ENCODE measurements around the gene FAF1. TPM values are rescaled to one million over a fixed set of nuclear protein-coding genes. Genes with fewer than 3 reads are reported as not detected.

FAF1 gene
- total and polyA plus RNA-seq, 4 donors, result 8.6 to 45.0 (median 18.2) TPM

DNA sequence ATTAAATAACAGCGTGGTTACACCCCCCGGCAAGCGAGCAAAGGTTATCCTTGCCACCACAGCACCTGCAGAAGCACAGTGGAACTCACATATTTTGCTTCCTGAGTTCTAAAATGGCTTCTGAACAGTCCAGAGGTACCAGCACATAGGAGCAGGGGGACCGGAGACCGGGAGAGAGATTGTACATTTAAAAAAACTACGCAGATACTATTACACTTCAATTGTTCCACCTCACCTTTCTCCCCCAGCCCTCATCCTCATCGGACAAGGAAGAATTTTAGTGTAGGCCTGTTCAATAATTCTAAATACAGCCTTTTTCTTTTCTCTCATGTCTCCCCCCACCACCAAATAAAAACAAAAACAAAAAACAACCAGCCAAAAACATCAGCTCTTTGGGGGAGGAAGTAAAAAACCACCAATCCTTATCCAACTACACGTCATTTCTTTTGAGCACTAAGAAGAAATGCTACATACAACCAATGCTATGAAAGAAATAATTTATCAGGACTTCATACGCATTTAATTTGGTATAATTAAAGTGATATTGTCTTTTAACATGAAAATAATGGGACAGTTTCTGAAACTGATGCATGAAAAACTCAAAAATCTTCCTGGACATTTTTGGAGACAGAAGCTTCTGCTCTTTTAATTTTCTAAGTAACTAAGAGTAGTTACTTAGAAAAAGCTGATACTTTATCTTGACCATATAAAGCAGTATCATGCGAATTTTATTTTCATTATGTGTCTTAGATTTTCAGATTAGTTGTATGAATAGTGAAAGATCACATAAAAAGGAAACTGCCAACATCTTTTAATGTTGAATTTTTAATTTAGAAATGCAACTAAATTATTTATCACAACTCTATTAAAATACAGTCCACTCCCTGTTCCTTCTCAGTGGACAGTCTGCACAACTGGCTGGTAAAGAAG, 19.1 kb upstream of the FAF1 start:
- Histone ChIP-seq H3K36me3 (ENCODE audit: control insufficient read depth in 4 of 4, insufficient read depth in 3 of 4, low read depth in 1 of 4, low read length in 3 of 4) (no peaks in the 10 kb centered on the region), H3K9me3 (ENCODE audit: control insufficient read depth in 4 of 4, low read length in 3 of 4) (no peaks in the 10 kb centered on the region), H3K9ac (ENCODE audit: low read depth in 1 of 2, low read length in 2 of 2) (peak overlapping the region; percentile 64 to 93), H3K27me3 (ENCODE audit: control insufficient read depth in 4 of 4, insufficient read depth in 4 of 4, low read length in 3 of 4) (no peaks in the 10 kb centered on the region), H3K27ac (ENCODE audit: low read depth in 1 of 2, low read length in 2 of 2) (peak overlapping the region; percentile 72 to 81), H3K4me3 (ENCODE audit: low read depth in 1 of 3, low read length in 3 of 3) (peak overlapping the region in 2 of 3 donors; percentile 82 to 89), H3K4me1 (ENCODE audit: control insufficient read depth in 4 of 4, insufficient read depth in 4 of 4, low read length in 3 of 4) (peaks cover 0 to 23% (median 16%) of the 10 kb centered on the region in 4 donors)
- 16% methylated on average over 10 of the region's 10 CpGs for WGBS
- peak; percentile 40 for TF ChIP-seq TAF1 (conservative IDR thresholded peaks at IDR 0.05)
- TF ChIP-seq YY1 (IDR thresholded peaks at IDR 0.05), result peak; percentile 95
- no peak for TF ChIP-seq GABPA (IDR thresholded peaks at IDR 0.05 in 1 of 2, conservative IDR thresholded peaks at IDR 0.05 in 1 of 2)
- no peak for TF ChIP-seq NR2F2 (IDR thresholded peaks at IDR 0.05)
- TF ChIP-seq, protein P1, sequence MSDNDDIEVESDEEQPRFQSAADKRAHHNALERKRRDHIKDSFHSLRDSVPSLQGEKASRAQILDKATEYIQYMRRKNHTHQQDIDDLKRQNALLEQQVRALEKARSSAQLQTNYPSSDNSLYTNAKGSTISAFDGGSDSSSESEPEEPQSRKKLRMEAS (IDR thresholded peaks at IDR 0.05), result peak; percentile 4
- TF ChIP-seq, protein P2, sequence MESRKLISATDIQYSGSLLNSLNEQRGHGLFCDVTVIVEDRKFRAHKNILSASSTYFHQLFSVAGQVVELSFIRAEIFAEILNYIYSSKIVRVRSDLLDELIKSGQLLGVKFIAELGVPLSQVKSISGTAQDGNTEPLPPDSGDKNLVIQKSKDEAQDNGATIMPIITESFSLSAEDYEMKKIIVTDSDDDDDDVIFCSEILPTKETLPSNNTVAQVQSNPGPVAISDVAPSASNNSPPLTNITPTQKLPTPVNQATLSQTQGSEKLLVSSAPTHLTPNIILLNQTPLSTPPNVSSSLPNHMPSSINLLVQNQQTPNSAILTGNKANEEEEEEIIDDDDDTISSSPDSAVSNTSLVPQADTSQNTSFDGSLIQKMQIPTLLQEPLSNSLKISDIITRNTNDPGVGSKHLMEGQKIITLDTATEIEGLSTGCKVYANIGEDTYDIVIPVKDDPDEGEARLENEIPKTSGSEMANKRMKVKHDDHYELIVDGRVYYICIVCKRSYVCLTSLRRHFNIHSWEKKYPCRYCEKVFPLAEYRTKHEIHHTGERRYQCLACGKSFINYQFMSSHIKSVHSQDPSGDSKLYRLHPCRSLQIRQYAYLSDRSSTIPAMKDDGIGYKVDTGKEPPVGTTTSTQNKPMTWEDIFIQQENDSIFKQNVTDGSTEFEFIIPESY (IDR thresholded peaks at IDR 0.05), result peak; percentile 11
- TF ChIP-seq SP1 (IDR thresholded peaks at IDR 0.05), result peak; percentile 43
- TF ChIP-seq HNF4G (IDR thresholded peaks at IDR 0.05), result peak; percentile 14
- peak; percentile 44 to 56 for TF ChIP-seq HNF4A (conservative IDR thresholded peaks at IDR 0.05)
- TF ChIP-seq, protein P3, sequence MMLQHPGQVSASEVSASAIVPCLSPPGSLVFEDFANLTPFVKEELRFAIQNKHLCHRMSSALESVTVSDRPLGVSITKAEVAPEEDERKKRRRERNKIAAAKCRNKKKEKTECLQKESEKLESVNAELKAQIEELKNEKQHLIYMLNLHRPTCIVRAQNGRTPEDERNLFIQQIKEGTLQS (IDR thresholded peaks at IDR 0.05), result peak; percentile 8
- peak; percentile 45 for DNase-seq (ENCODE audit: low spot score)

DNA sequence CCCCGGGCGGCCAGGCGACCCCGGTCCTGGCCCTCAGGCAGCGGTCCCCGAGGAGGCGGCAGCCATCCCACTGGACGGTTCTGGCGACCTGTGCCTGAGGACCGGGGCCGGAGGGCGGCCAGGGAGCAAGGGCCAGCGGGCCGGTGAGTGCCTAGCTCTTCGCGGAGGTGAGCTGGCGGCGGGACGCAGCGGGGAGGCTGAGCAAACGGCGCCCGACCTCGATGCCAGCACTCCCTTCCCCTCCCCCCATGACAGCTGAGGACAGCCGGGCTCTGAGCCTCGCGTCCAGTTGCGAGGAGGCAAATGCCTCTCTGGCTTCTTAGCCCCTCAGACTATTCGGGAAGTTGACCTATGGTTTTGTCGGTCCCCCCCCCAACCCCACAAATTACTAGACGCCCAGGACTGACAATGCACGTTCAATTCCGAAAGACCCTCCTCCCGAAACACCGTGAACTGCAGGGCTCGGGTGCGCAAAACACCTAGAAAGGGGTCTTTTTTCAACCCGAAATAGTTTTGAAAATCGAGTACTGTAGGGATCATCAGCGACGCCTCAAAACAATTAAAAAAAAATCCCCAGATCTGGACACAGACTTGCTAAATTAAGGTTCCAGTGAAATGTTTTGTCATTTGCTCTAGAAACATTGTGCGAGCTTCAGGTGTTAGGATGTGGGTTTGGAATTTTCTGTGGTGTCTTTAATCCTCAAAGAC, 18.2 kb upstream of the FAF1 start:
- TF ChIP-seq, protein P1 (IDR thresholded peaks at IDR 0.05), result peak; percentile 5
- TF ChIP-seq RXRA (IDR thresholded peaks at IDR 0.05) (peak; percentile 11 to 13), RAD21 (IDR thresholded peaks at IDR 0.05) (no peak)
- H3K27ac ChIP-seq (ENCODE audit: low read depth in 1 of 2, low read length in 2 of 2), result peak overlapping the region; percentile 72 to 81
- 2% methylated on average over 42 of the region's 42 CpGs for WGBS

More for the DNA sequence above, 18.2 kb upstream of the FAF1 start:
- DNase-seq (ENCODE audit: low spot score), result peak; percentile 53
- H3K9me3 ChIP-seq (ENCODE audit: control insufficient read depth in 4 of 4, low read length in 3 of 4), result no peaks in the 10 kb centered on the region
- H3K4me3 ChIP-seq (ENCODE audit: low read depth in 1 of 3, low read length in 3 of 3), result peak overlapping the region; percentile 78 to 89 (median 82)
- H3K27me3 ChIP-seq (ENCODE audit: control insufficient read depth in 4 of 4, insufficient read depth in 4 of 4, low read length in 3 of 4), result no peaks in the 10 kb centered on the region
- peak overlapping the region; percentile 64 to 93 for H3K9ac ChIP-seq (ENCODE audit: low read depth in 1 of 2, low read length in 2 of 2)
- no peaks in the 10 kb centered on the region for H3K36me3 ChIP-seq (ENCODE audit: control insufficient read depth in 4 of 4, insufficient read depth in 3 of 4, low read depth in 1 of 4, low read length in 3 of 4)
- H3K4me1 ChIP-seq (ENCODE audit: control insufficient read depth in 4 of 4, insufficient read depth in 4 of 4, low read length in 3 of 4), result peaks cover 0 to 23% (median 16%) of the 10 kb centered on the region in 4 donors

Data from liver (tissue), 9 donors.